AG10803 (cell line): ENCODE measurements around the gene DHX34.

Experiments used
- DNase-seq: peaks from one replicate; pipeline ENCODE4 v3.0.0; 2010; ENCODE audit warnings: low read depth
- H3K4me3 ChIP-seq: 2 replicates; pipeline ENCODE4 v1.5.1; 2011; ENCODE audit warnings: mild to moderate bottlenecking, low read length, control low read depth
- CTCF ChIP-seq: conservative IDR thresholded peaks from 2 replicates; pipeline ENCODE4 v1.5.1; 2011; ENCODE audit warnings: mild to moderate bottlenecking, low read length, control low read depth, inconsistent platforms

Gene DHX34

GRCh38 chr19:47309038-47309437 is 40.1 kb upstream of the DHX34 start:
- no peak for TF ChIP-seq CTCF
- DNase-seq = peak; percentile 77
- H3K4me3 ChIP-seq = no peak overlapping the region

- no peak within 1 kb of the TSS for H3K4me3 ChIP-seq
- TF ChIP-seq CTCF = no peak
- DNase-seq = no peak
These were observed 39.5 kb upstream of the DHX34 start, which contains the start of gene C5AR1 for GRCh38 chr19:47309608-47310007. Gene C5AR1 (plus strand): TSS chr19:47309861. CDS start chr19:47309896, 35 bp downstream.

- H3K4me3 ChIP-seq = no peak overlapping the region
- no peak for DNase-seq
- TF ChIP-seq CTCF = no peak
These were observed 38.8 kb upstream of the DHX34 start for GRCh38 chr19:47310323-47310722.

- peak; percentile 70 for DNase-seq
- no peak for TF ChIP-seq CTCF
- H3K4me3 ChIP-seq = no peak overlapping the region
These were observed 38.3 kb upstream of the DHX34 start for GRCh38 chr19:47310819-47311218.

GRCh38 chr19:47312366-47313006 is 36.6 kb upstream of the DHX34 start:
- no peak for TF ChIP-seq CTCF
- H3K4me3 ChIP-seq = no peak overlapping the region
- DNase-seq = no peak

GRCh38 chr19:47313754-47314295 is 35.3 kb upstream of the DHX34 start:
- no peak for TF ChIP-seq CTCF
- no peak overlapping the region for H3K4me3 ChIP-seq
- no peak for DNase-seq

GRCh38 chr19:47315125-47315821 is 33.8 kb upstream of the DHX34 start:
- no peak for TF ChIP-seq CTCF
- H3K4me3 ChIP-seq = no peak overlapping the region
- peak; percentile 89 for DNase-seq
